B cell (primary cell): Measurements from ENCODE around the gene CCDC57. TPM values are rescaled to one million over a fixed set of nuclear protein-coding genes. Genes with fewer than 3 reads are reported as not detected.

Source experiments
- ATAC-seq: fragments of 200-7000 bp; cut with Tn5 transposase; one replicate; pipeline ENCODE4 v1.10.0; 2021; ENCODE audit warnings: low read depth, mild to moderate bottlenecking, moderate number of reproducible peaks, moderate library complexity
- CTCF ChIA-PET: fragments of 350-600 bp; sonication (Branson Sonifier 250); formaldehyde crosslinking; loops from one replicate; lab custom pipeline; 2021; ENCODE audit warnings: antibody characterized with exemption, inconsistent platforms; lab: Charles Lee
- POLR2A ChIA-PET: fragments of 350-600 bp; sonication (Branson Sonifier 250); formaldehyde crosslinking; loops from one replicate; lab custom pipeline; 2021; ENCODE audit warnings: antibody characterized with exemption; lab: Charles Lee
- DNase-seq: peaks from one replicate; pipeline ENCODE4 v3.0.0; 2013
- H2AFZ ChIP-seq: 2 replicates; pipeline ENCODE4 v1.6.1; 2012; ENCODE audit warnings: mild to moderate bottlenecking, low read depth, low read length; ENCODE audit not compliant: insufficient read depth, poor library complexity, severe bottlenecking
- H3K27ac ChIP-seq, 2 donors: 1 replicate in 1 of 2; 2 replicates in 1 of 2; pipeline ENCODE4 v1.5.1; 2012 to 2013; ENCODE audit warnings: low read length in 2 of 2, mild to moderate bottlenecking in 2 of 2, moderate library complexity in 1 of 2
- H3K27me3 ChIP-seq, 4 experiments: fragments of 200-600 bp in 1 of 4; sonication (generic) in 1 of 4; replicated peaks in 1 of 4; 1 replicate in 2 of 4; 2 replicates in 2 of 4; pipeline versions ENCODE4 v1.6.1 to v1.7.0; 2013 to 2016; ENCODE audit warnings: low read length in 3 of 4, mild to moderate bottlenecking in 2 of 4, mixed read lengths in 1 of 4, moderate library complexity in 1 of 4; ENCODE audit not compliant: insufficient read depth in 4 of 4, control insufficient read depth in 3 of 4; ENCODE audit errors: control extremely low read depth in 1 of 4
- H3K36me3 ChIP-seq, 2 experiments: replicated peaks in 1 of 2; 1 replicate in 1 of 2; 2 replicates in 1 of 2; pipeline versions ENCODE4 v1.6.1 to v1.7.1; 2013; ENCODE audit warnings: low read length in 1 of 2; ENCODE audit not compliant: insufficient read depth in 2 of 2, control insufficient read depth in 1 of 2; ENCODE audit errors: control extremely low read depth in 1 of 2, extremely low read depth in 1 of 2
- H3K4me1 ChIP-seq, 2 donors: fragments of 200-600 bp in 1 of 2; sonication (generic) in 1 of 2; 1 replicate in 1 of 2; 2 replicates in 1 of 2; pipeline versions ENCODE4 v1.5.1 to v1.6.1; 2013 to 2017; ENCODE audit warnings: low read length in 2 of 2; ENCODE audit not compliant: control insufficient read depth in 2 of 2, insufficient read depth in 2 of 2
- H3K4me2 ChIP-seq: replicated peaks from 2 replicates; pipeline ENCODE3; 2012; ENCODE audit warnings: mild to moderate bottlenecking, low read depth, low read length; ENCODE audit not compliant: poor library complexity, severe bottlenecking
- H3K4me3 ChIP-seq, 5 experiments: fragments of 200-600 bp in 1 of 5; sonication (generic) in 1 of 5; 1 replicate in 3 of 5; 2 replicates in 2 of 5; pipeline versions ENCODE4 v1.5.1 to v1.7.0; 2011 to 2016; ENCODE audit warnings: low read length in 4 of 5, mild to moderate bottlenecking in 4 of 5, low read depth in 2 of 5, control low read depth in 1 of 5, moderate library complexity in 1 of 5; ENCODE audit not compliant: insufficient read depth in 1 of 5; ENCODE audit errors: control extremely low read depth in 1 of 5, extremely low read depth in 1 of 5
- H3K79me2 ChIP-seq: fragments of 200-600 bp; sonication (generic); one replicate; pipeline ENCODE4 v1.6.0; 2016; ENCODE audit warnings: low read length; ENCODE audit not compliant: control insufficient read depth, insufficient read depth
- H3K9ac ChIP-seq: fragments of 200-600 bp; sonication (generic); 2 replicates; pipeline ENCODE4 v1.6.1; 2017; ENCODE audit warnings: mild to moderate bottlenecking, low read length, moderate library complexity
- H3K9me3 ChIP-seq, 3 donors: one replicate each; pipeline versions ENCODE4 v1.6.1 to v1.7.1; 2013; ENCODE audit warnings: low read length in 2 of 3; ENCODE audit not compliant: control insufficient read depth in 2 of 3, insufficient read depth in 1 of 3; ENCODE audit errors: control extremely low read depth in 1 of 3
- H4K20me1 ChIP-seq: 2 replicates; pipeline ENCODE4 v1.6.0; 2012; ENCODE audit warnings: mild to moderate bottlenecking, low read length; ENCODE audit not compliant: insufficient read depth, control insufficient read depth, poor library complexity, severe bottlenecking
- H3K27ac Mint-ChIP-seq: one replicate; pipeline ENCODE4 v1.8.0; 2021; ENCODE audit warnings: mixed read lengths
- H3K27me3 Mint-ChIP-seq: one replicate; pipeline ENCODE4 v1.8.0; 2021; ENCODE audit warnings: mixed read lengths
- H3K4me1 Mint-ChIP-seq: one replicate; pipeline ENCODE4 v1.8.0; 2021; ENCODE audit warnings: mixed read lengths
- H3K4me3 Mint-ChIP-seq: one replicate; pipeline ENCODE4 v1.8.0; 2021; ENCODE audit warnings: mixed read lengths
- H3K9me3 Mint-ChIP-seq: one replicate; pipeline ENCODE4 v1.8.0; 2022; ENCODE audit warnings: mixed read lengths; ENCODE audit not compliant: insufficient read depth
- EZH2 ChIP-seq: IDR thresholded peaks from 2 replicates; pipeline ENCODE4 v1.6.1; 2012; ENCODE audit warnings: borderline replicate concordance, low read depth, mild to moderate bottlenecking, moderate library complexity, low read length; ENCODE audit not compliant: insufficient read depth, poor library complexity, severe bottlenecking
- WGBS: methylation state at CpG from one replicate; pipeline ENCODE4 v1.1.5; 2013; ENCODE audit warnings: missing lambda C conversion rate; ENCODE audit not compliant: insufficient coverage; 5-methylcytosine and 5-hydroxymethylcytosine counted together
- intact Hi-C: fragments of 100-400 bp; cut with micrococcal nuclease; formaldehyde crosslinking; loops from one replicate; pipeline ENCODE4 v1.10.0; 2022
- polyA plus RNA-seq: library from polyadenylated mRNA; depleted of rRNA; stranded (reverse); fragments of >200 nt; gene quantifications from 2 replicates; pipeline ENCODE4 v1.2.3, GENCODE V29; 2012
- total RNA-seq, 2 donors: library from RNA; stranded (reverse); fragments of 120-200 nt in 1 of 2; gene quantifications; 1 replicate in 1 of 2; 2 replicates in 1 of 2; pipeline versions ENCODE4 v1.2.3 to v1.2.4, GENCODE V29; 2013 to 2022
- TF ChIP-seq, protein P1 (sequence below): fragments of 200-600 bp; IDR thresholded peaks from one replicate; pipeline ENCODE4 v1.8.0; 2022; ENCODE audit warnings: antibody characterized with exemption, mild to moderate bottlenecking

CCDC57 gene
- total and polyA plus RNA-seq, 2 donors (not counting 1 experiment from before 2014, with no cell fraction given): 49.7 to 67.2 TPM

DNA sequence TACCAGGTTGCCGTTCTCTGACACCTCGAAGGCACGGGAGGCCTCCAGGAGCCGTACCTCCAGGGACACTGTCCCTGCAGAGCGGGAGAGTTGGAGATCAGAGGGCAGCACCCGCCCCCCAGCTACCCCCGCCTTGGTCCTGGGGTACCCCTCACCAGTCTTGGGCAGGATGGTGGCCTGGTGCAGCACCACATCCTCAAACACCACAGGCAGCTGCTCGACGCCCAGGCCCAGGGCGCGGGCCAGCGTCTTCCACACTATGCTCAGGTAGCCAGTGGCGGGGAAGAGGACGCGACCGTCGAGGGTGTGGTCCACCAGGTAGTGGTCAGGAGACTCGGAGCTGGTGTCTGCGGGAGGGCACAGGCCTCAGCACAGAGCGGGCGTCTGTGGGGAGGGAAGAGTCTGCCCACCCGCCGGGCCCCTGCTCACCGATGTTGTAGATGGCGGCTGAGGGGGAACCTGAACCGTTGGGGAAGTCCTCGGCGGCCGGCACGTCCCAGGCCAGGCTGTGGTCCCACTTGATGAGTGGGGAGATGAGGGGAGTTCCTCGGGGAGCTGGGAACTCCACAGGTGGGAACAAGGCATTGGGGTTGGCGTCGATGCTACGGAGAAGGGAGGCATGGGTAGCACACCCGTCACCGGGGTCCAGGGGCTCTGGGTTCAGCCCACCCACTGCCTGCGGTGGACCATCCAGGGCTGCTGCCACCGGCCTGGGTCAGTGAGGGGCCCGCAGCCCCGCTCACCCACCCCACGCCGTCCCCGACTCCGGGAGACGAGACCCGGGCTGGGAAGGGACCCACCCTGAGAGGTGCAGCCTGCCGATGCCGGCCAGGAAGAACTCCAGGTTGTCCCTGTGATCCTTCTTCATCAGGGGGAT lies 124.4 kb downstream of the CCDC57 start:
- Histone ChIP-seq H3K27ac (no peak overlapping the region), H3K4me1 (no peaks in the 10 kb centered on the region), H3K9me3 (no peaks in the 10 kb centered on the region), H3K4me3 (no peak overlapping the region), H2AFZ (no peak overlapping the region), H3K4me2 (no peak overlapping the region), H3K9ac (no peak overlapping the region), H4K20me1 (no peaks in the 10 kb centered on the region), H3K79me2 (peaks cover 3% of the 10 kb centered on the region), H3K36me3 (peaks cover 0 to 70% of the 10 kb centered on the region in 2 experiments), H3K27me3 (no peaks in the 10 kb centered on the region)
- DNase-seq (no peak), ATAC-seq (no peak)
- TF ChIP-seq, protein P1, sequence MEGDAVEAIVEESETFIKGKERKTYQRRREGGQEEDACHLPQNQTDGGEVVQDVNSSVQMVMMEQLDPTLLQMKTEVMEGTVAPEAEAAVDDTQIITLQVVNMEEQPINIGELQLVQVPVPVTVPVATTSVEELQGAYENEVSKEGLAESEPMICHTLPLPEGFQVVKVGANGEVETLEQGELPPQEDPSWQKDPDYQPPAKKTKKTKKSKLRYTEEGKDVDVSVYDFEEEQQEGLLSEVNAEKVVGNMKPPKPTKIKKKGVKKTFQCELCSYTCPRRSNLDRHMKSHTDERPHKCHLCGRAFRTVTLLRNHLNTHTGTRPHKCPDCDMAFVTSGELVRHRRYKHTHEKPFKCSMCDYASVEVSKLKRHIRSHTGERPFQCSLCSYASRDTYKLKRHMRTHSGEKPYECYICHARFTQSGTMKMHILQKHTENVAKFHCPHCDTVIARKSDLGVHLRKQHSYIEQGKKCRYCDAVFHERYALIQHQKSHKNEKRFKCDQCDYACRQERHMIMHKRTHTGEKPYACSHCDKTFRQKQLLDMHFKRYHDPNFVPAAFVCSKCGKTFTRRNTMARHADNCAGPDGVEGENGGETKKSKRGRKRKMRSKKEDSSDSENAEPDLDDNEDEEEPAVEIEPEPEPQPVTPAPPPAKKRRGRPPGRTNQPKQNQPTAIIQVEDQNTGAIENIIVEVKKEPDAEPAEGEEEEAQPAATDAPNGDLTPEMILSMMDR: no peak
- no peak for TF ChIP-seq EZH2
- CTCF ChIA-PET: no interaction called here
- Mint-ChIP-seq H3K9me3 (no peaks in the 10 kb centered on the region), H3K27me3 (no peaks in the 10 kb centered on the region), H3K4me3 (no peak overlapping the region), H3K27ac (no peak overlapping the region), H3K4me1 (no peaks in the 10 kb centered on the region)
- 97% methylated on average over 46 of the region's 48 CpGs for WGBS
- POLR2A ChIA-PET: no interaction called here
- intact Hi-C loops: no loop called here
